KMS-11 (cell line): Measurements from ENCODE around the gene DPP10.

Experiments
- H2AFZ ChIP-seq: fragments of 200-600 bp; sonication (generic); 2 replicates; pipeline ENCODE4 v1.6.1; 2016; ENCODE audit warnings: antibody characterized with exemption, mixed run types, low read depth
- H3K27ac ChIP-seq: fragments of 200-600 bp; sonication (generic); 2 replicates; pipeline ENCODE4 v1.6.1; 2016; ENCODE audit warnings: mild to moderate bottlenecking, mixed run types
- H3K27me3 ChIP-seq: fragments of 200-600 bp; sonication (generic); 2 replicates; pipeline ENCODE4 v1.6.1; 2017; ENCODE audit warnings: mild to moderate bottlenecking, low read depth, mixed run types, moderate library complexity; ENCODE audit not compliant: insufficient read depth
- H3K36me3 ChIP-seq: fragments of 200-600 bp; sonication (generic); 2 replicates; pipeline ENCODE4 v1.6.1; 2017; ENCODE audit warnings: mild to moderate bottlenecking, mixed run types; ENCODE audit not compliant: insufficient read depth
- H3K4me1 ChIP-seq: fragments of 200-600 bp; sonication (generic); 2 replicates; pipeline ENCODE4 v1.6.1; 2016; ENCODE audit warnings: mild to moderate bottlenecking, low read depth, mixed run types; ENCODE audit not compliant: poor library complexity, severe bottlenecking
- H3K4me2 ChIP-seq: fragments of 200-600 bp; sonication (generic); 2 replicates; pipeline ENCODE4 v1.7.0; 2016; ENCODE audit warnings: mild to moderate bottlenecking, mixed run types
- H3K4me3 ChIP-seq: fragments of 200-600 bp; sonication (generic); IDR thresholded peaks from 2 replicates; pipeline ENCODE4 v1.6.1; 2017; ENCODE audit warnings: low read depth, low read length, mixed read lengths; ENCODE audit not compliant: insufficient read depth
- H3K79me2 ChIP-seq: fragments of 200-600 bp; sonication (generic); 2 replicates; pipeline ENCODE4 v1.6.1; 2016; ENCODE audit warnings: low read depth, mixed run types; ENCODE audit not compliant: insufficient read depth
- H3K9ac ChIP-seq: fragments of 200-600 bp; sonication (generic); 2 replicates; pipeline ENCODE4 v1.6.1; 2016; ENCODE audit warnings: mild to moderate bottlenecking, mixed run types
- H4K20me1 ChIP-seq: fragments of 200-600 bp; sonication (generic); 2 replicates; pipeline ENCODE4 v1.6.1; 2016; ENCODE audit warnings: mild to moderate bottlenecking, mixed run types; ENCODE audit not compliant: insufficient read depth
- CTCF ChIP-seq: fragments of 200-600 bp; sonication (generic); conservative IDR thresholded peaks from 2 replicates; pipeline ENCODE4 v1.6.1; 2017; ENCODE audit warnings: low read depth, mild to moderate bottlenecking, antibody characterized with exemption, low read length, moderate library complexity, mixed read lengths

DPP10 gene

GRCh38 chr2:114651933-114652332 lies 209.5 kb downstream of the DPP10 start:
- TF ChIP-seq CTCF, result no peak
- H3K27me3 ChIP-seq, result no peaks in the 10 kb centered on the region
- no peak overlapping the region for H3K4me3 ChIP-seq
- H4K20me1 ChIP-seq, result no peaks in the 10 kb centered on the region
- no peak overlapping the region for H3K27ac ChIP-seq
- H3K9ac ChIP-seq, result no peak overlapping the region
- H3K36me3 ChIP-seq, result no peaks in the 10 kb centered on the region
- H2AFZ ChIP-seq, result no peak overlapping the region
- no peaks in the 10 kb centered on the region for H3K79me2 ChIP-seq
- H3K4me2 ChIP-seq, result no peak overlapping the region
- H3K4me1 ChIP-seq, result no peaks in the 10 kb centered on the region

GRCh38 chr2:114659880-114660279 lies 217.4 kb downstream of the DPP10 start:
- Histone ChIP-seq H3K36me3 (no peaks in the 10 kb centered on the region), H3K9ac (no peak overlapping the region), H3K4me2 (no peak overlapping the region), H2AFZ (no peak overlapping the region), H3K27ac (no peak overlapping the region), H3K27me3 (no peaks in the 10 kb centered on the region), H3K79me2 (no peaks in the 10 kb centered on the region), H3K4me3 (no peak overlapping the region), H4K20me1 (no peaks in the 10 kb centered on the region), H3K4me1 (no peaks in the 10 kb centered on the region)
- no peak for TF ChIP-seq CTCF

GRCh38 chr2:114661971-114662939 lies 219.8 kb downstream of the DPP10 start:
- Histone ChIP-seq H3K36me3 (no peaks in the 10 kb centered on the region), H4K20me1 (no peaks in the 10 kb centered on the region), H3K27ac (no peak overlapping the region), H3K9ac (no peak overlapping the region), H2AFZ (no peak overlapping the region), H3K4me3 (no peak overlapping the region), H3K27me3 (no peaks in the 10 kb centered on the region), H3K79me2 (no peaks in the 10 kb centered on the region), H3K4me1 (no peaks in the 10 kb centered on the region), H3K4me2 (no peak overlapping the region)
- TF ChIP-seq CTCF, result no peak

GRCh38 chr2:114668415-114668814 lies 226.0 kb downstream of the DPP10 start:
- no peak overlapping the region for H3K9ac ChIP-seq
- no peak overlapping the region for H3K4me2 ChIP-seq
- no peaks in the 10 kb centered on the region for H3K27me3 ChIP-seq
- H3K4me1 ChIP-seq, result no peaks in the 10 kb centered on the region
- no peak overlapping the region for H3K27ac ChIP-seq
- no peak overlapping the region for H3K4me3 ChIP-seq
- H2AFZ ChIP-seq, result no peak overlapping the region
- TF ChIP-seq CTCF, result no peak
- H4K20me1 ChIP-seq, result no peaks in the 10 kb centered on the region
- H3K36me3 ChIP-seq, result no peaks in the 10 kb centered on the region
- no peaks in the 10 kb centered on the region for H3K79me2 ChIP-seq
